ENCODE measurements around the gene USH1C.

USH1C gene

DNA sequence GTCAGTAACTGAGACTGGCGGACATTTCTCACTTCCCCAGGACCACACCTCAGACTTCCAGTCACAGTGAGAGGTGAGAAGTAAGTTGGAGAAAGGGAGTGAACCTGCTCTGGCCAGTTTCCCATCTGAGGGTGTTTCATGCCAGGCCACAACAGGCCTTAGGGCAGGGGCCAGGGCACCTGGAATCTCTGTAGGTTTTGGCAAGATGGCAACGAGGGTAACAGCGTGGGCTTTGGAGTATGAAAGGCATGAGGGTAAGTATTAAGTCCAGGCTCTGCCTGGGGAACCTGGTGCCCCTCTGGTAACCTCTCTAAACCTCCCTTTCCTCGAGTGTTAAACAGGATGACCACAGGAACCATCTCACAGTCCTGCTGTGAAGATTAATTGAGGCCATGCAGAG, 39.1 kb downstream of the USH1C start (continued):
- TF ChIP-seq ZNF624 (tag by site-specific recombination; IDR thresholded peaks at IDR 0.05), result no peak
- TF ChIP-seq ZNF138 (tag by site-specific recombination; IDR thresholded peaks at IDR 0.05; ENCODE audit: borderline replicate concordance), result no peak
- TF ChIP-seq ZNF549 (tag by site-specific recombination; IDR thresholded peaks at IDR 0.05), result no peak

DNA sequence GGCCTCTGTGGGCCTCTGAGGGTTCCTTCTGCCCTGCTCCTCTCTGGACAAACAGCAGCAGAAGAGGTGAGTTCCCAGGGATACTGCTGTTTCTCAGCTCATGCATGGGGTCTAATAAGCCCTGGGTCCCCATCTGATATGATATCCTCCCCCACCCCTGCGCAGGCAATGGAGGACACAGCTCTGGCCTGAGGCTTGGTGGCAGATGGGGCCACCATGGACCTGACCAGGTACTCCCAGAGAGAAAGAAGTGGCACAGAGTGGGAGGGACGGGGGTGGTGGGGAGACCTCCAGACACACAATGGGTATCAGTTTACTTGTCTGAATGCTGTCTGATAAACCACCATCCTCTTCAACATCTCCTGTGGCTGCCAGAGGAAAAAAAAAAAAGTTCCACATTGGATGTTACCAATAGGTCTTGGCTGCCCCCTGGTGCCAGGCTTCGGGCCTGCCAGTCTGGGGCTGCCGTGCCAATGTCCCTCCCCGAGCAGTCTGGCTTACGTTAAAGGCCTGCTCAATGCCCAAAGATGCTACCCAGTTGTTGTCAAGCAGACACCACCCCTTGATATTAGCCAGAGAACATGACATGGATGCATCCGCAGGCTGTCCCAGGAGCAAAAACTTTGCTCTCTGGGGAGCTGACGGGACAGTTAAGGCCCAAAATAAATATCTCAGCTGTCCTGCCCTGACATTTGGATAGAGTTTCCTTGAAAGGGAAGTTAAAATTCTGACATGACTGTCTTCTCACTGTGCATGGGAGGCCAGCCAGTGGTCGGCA, 39.7 kb downstream of the USH1C start:
- Histone ChIP-seq H3K36me3 (ENCODE audit: control insufficient read depth in 2 of 2, insufficient read depth in 1 of 2, low read length in 2 of 2) (no peaks in the 10 kb centered on the region), H3K27ac (ENCODE audit: extremely low read depth, low read depth, low read length) (no peak overlapping the region), H3K9me3 (ENCODE audit: control insufficient read depth, insufficient read depth, low read depth, low read length) (no peaks in the 10 kb centered on the region), H3K4me1 (ENCODE audit: control insufficient read depth, insufficient read depth, low read length) (no peaks in the 10 kb centered on the region), H3K4me3 (ENCODE audit: low read depth, low read length) (no peak overlapping the region)
- POLR2A ChIA-PET, result interaction anchor here (0.6 kb wide), 1 partner anchor 118 kb away, joined by 3 read pairs; no protein-coding TSS in a partner anchor
- CTCF ChIA-PET, result interaction anchor here (0.6 to 13.0 kb wide), 33 partner anchors 8 to 756 kb away, joined by 3 to 318 read pairs (median 4); partner anchors contain the start of gene KCNJ11
- TF ChIP-seq ZNF704 (tag by site-specific recombination; IDR thresholded peaks at IDR 0.05) (no peak), ZNF335 (tag by site-specific recombination; conservative IDR thresholded peaks at IDR 0.05) (0 out of 2 replicates have a peak, but pooled peaks have one; percentile 15), ZNF341 (tag by site-specific recombination; IDR thresholded peaks at IDR 0.05; ENCODE audit: low read depth) (peak; percentile 96), ZNF501 (tag by site-specific recombination; IDR thresholded peaks at IDR 0.05) (no peak), ZNF792 (tag by site-specific recombination; IDR thresholded peaks at IDR 0.05) (no peak), ZNF654 (tag by site-specific recombination; IDR thresholded peaks at IDR 0.05; ENCODE audit: low read depth) (peak; percentile 79), ZBTB10 (tag by site-specific recombination; IDR thresholded peaks at IDR 0.05) (no peak), HOXA7 (CRISPR knock-in tag; IDR thresholded peaks at IDR 0.05; ENCODE audit: borderline replicate concordance) (no peak)
- TF ChIP-seq, protein P1, sequence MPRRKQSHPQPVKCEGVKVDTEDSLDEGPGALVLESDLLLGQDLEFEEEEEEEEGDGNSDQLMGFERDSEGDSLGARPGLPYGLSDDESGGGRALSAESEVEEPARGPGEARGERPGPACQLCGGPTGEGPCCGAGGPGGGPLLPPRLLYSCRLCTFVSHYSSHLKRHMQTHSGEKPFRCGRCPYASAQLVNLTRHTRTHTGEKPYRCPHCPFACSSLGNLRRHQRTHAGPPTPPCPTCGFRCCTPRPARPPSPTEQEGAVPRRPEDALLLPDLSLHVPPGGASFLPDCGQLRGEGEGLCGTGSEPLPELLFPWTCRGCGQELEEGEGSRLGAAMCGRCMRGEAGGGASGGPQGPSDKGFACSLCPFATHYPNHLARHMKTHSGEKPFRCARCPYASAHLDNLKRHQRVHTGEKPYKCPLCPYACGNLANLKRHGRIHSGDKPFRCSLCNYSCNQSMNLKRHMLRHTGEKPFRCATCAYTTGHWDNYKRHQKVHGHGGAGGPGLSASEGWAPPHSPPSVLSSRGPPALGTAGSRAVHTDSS (tag by site-specific recombination; IDR thresholded peaks at IDR 0.05), result peak; percentile 59; the same call in 1 of the 2 replicates
- TF ChIP-seq, protein P2, sequence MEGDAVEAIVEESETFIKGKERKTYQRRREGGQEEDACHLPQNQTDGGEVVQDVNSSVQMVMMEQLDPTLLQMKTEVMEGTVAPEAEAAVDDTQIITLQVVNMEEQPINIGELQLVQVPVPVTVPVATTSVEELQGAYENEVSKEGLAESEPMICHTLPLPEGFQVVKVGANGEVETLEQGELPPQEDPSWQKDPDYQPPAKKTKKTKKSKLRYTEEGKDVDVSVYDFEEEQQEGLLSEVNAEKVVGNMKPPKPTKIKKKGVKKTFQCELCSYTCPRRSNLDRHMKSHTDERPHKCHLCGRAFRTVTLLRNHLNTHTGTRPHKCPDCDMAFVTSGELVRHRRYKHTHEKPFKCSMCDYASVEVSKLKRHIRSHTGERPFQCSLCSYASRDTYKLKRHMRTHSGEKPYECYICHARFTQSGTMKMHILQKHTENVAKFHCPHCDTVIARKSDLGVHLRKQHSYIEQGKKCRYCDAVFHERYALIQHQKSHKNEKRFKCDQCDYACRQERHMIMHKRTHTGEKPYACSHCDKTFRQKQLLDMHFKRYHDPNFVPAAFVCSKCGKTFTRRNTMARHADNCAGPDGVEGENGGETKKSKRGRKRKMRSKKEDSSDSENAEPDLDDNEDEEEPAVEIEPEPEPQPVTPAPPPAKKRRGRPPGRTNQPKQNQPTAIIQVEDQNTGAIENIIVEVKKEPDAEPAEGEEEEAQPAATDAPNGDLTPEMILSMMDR (tag by site-specific recombination; IDR thresholded peaks at IDR 0.05), result peak; percentile 72
- TF ChIP-seq, protein P3, sequence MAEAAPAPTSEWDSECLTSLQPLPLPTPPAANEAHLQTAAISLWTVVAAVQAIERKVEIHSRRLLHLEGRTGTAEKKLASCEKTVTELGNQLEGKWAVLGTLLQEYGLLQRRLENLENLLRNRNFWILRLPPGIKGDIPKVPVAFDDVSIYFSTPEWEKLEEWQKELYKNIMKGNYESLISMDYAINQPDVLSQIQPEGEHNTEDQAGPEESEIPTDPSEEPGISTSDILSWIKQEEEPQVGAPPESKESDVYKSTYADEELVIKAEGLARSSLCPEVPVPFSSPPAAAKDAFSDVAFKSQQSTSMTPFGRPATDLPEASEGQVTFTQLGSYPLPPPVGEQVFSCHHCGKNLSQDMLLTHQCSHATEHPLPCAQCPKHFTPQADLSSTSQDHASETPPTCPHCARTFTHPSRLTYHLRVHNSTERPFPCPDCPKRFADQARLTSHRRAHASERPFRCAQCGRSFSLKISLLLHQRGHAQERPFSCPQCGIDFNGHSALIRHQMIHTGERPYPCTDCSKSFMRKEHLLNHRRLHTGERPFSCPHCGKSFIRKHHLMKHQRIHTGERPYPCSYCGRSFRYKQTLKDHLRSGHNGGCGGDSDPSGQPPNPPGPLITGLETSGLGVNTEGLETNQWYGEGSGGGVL (tag by site-specific recombination; IDR thresholded peaks at IDR 0.05), result no peak
- TF ChIP-seq, protein P4, sequence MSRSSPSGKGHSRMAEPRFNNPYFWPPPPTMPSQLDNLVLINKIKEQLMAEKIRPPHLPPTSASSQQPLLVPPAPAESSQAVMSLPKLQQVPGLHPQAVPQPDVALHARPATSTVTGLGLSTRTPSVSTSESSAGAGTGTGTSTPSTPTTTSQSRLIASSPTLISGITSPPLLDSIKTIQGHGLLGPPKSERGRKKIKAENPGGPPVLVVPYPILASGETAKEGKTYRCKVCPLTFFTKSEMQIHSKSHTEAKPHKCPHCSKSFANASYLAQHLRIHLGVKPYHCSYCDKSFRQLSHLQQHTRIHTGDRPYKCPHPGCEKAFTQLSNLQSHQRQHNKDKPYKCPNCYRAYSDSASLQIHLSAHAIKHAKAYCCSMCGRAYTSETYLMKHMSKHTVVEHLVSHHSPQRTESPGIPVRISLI (tag by site-specific recombination; IDR thresholded peaks at IDR 0.05), result peak; percentile 94
